Measurements from ENCODE around the gene ZNF557. TPM values are rescaled to one million over a fixed set of nuclear protein-coding genes. Genes with fewer than 3 reads are reported as not detected.

ZNF557 gene
- total RNA-seq, 1 experiment from 2014 or later: 7.8 TPM

- no peaks in the 10 kb centered on the region for H3K9me2 ChIP-seq (ENCODE audit: insufficient read depth)
- no peaks in the 10 kb centered on the region for H3K27me3 ChIP-seq (ENCODE audit: insufficient read depth, low read length)
- H2AFZ ChIP-seq (ENCODE audit: low read depth, low read length, poor library complexity, severe bottlenecking): no peak overlapping the region
- no peaks in the 10 kb centered on the region for H3K36me3 ChIP-seq (ENCODE audit: control insufficient read depth in 1 of 2, insufficient read depth in 2 of 2, low read length in 2 of 2)
- H3K4me2 ChIP-seq (ENCODE audit: low read length): no peak overlapping the region
- TF ChIP-seq SP1 (IDR thresholded peaks at IDR 0.05; ENCODE audit: low read depth): no peak
- TF ChIP-seq FOSL1 (IDR thresholded peaks at IDR 0.05; ENCODE audit: low read depth): no peak
- TF ChIP-seq POLR2A (IDR thresholded peaks at IDR 0.05; ENCODE audit: borderline replicate concordance, extremely low read depth, insufficient read depth, insufficient read length): no peak
- no peak for TF ChIP-seq ZFX (IDR thresholded peaks at IDR 0.05)
- no peak for TF ChIP-seq MAX (IDR thresholded peaks at IDR 0.05)
- no peak for TF ChIP-seq POLR2AphosphoS5 (IDR thresholded peaks at IDR 0.05; ENCODE audit: low read depth, low read length)
- TF ChIP-seq CBX3 (IDR thresholded peaks at IDR 0.05; ENCODE audit: low read depth): no peak
- TF ChIP-seq CEBPB (IDR thresholded peaks at IDR 0.05; ENCODE audit: low read depth): no peak
- no peaks in the 10 kb centered on the region for H3K4me1 ChIP-seq (ENCODE audit: control insufficient read depth in 1 of 2, insufficient read depth in 2 of 2, low read length in 2 of 2)
- no peaks in the 10 kb centered on the region for H3K9me3 ChIP-seq (ENCODE audit: control insufficient read depth in 1 of 2, insufficient read depth in 1 of 2, low read depth in 1 of 2, low read length in 2 of 2)
- no peak overlapping the region for H3K27ac ChIP-seq (ENCODE audit: low read depth, low read length)
- CTCF ChIA-PET: interaction anchor here (1.2 kb wide), 1 partner anchor 10 kb away, joined by 3 read pairs; no protein-coding TSS in a partner anchor
- no peak overlapping the region for H3K9ac ChIP-seq (ENCODE audit: low read length)
- POLR2A ChIA-PET: no interaction called here
- DNase-seq (ENCODE audit: low read depth, low spot score) (no peak), ATAC-seq (no peak)
- H4K20me1 ChIP-seq (ENCODE audit: insufficient read depth): no peaks in the 10 kb centered on the region
- H3K79me2 ChIP-seq (ENCODE audit: insufficient read depth, low read length): no peaks in the 10 kb centered on the region
- H3K4me3 ChIP-seq (replicated peaks in 1 of 2; ENCODE audit: low read depth in 1 of 2, low read length in 2 of 2): no peak overlapping the region
- BruUV-seq (replicated peaks): no TSS peak
- intact Hi-C loops (cut with micrococcal nuclease): no loop called here
- RAD21 ChIA-PET (ENCODE audit: low non-redundant PET in 1 of 2, low total read pairs in 2 of 2, uncharacterized antibody in 2 of 2, unreplicated experiment in 2 of 2): no interaction called here
Measured at GRCh38 chr19:7109678-7110289, 40.3 kb downstream of the ZNF557 start.

GRCh38 chr19:7112675-7113074, 43.2 kb downstream of the ZNF557 start:
- Histone ChIP-seq H3K79me2 (ENCODE audit: insufficient read depth, low read length) (no peaks in the 10 kb centered on the region), H2AFZ (ENCODE audit: low read depth, low read length, poor library complexity, severe bottlenecking) (no peak overlapping the region), H3K27me3 (ENCODE audit: insufficient read depth, low read length) (no peaks in the 10 kb centered on the region), H3K36me3 (ENCODE audit: control insufficient read depth in 1 of 2, insufficient read depth in 2 of 2, low read length in 2 of 2) (no peaks in the 10 kb centered on the region), H4K20me1 (ENCODE audit: insufficient read depth) (no peaks in the 10 kb centered on the region), H3K9ac (ENCODE audit: low read length) (no peak overlapping the region), H3K4me2 (ENCODE audit: low read length) (no peak overlapping the region), H3K4me3 (replicated peaks in 1 of 2; ENCODE audit: low read depth in 1 of 2, low read length in 2 of 2) (no peak overlapping the region), H3K9me2 (ENCODE audit: insufficient read depth) (no peaks in the 10 kb centered on the region), H3K4me1 (ENCODE audit: control insufficient read depth in 1 of 2, insufficient read depth in 2 of 2, low read length in 2 of 2) (no peaks in the 10 kb centered on the region), H3K9me3 (ENCODE audit: control insufficient read depth in 1 of 2, insufficient read depth in 1 of 2, low read depth in 1 of 2, low read length in 2 of 2) (no peaks in the 10 kb centered on the region), H3K27ac (ENCODE audit: low read depth, low read length) (no peak overlapping the region)
- TF ChIP-seq SIN3A (IDR thresholded peaks at IDR 0.05; ENCODE audit: low read depth) (no peak), CBX3 (IDR thresholded peaks at IDR 0.05; ENCODE audit: low read depth) (no peak), YY1 (IDR thresholded peaks at IDR 0.05; ENCODE audit: extremely low read depth, insufficient replicate concordance, low read depth, low read length) (no peak), POLR2AphosphoS5 (IDR thresholded peaks at IDR 0.05; ENCODE audit: low read depth, low read length) (no peak), CTCF (IDR thresholded peaks at IDR 0.05 in 2 of 3, conservative IDR thresholded peaks at IDR 0.05 in 1 of 3; ENCODE audit: borderline replicate concordance in 1 of 3, insufficient read depth in 1 of 3, low read depth in 2 of 3, low read length in 2 of 3) (no peak), POLR2A (IDR thresholded peaks at IDR 0.05; ENCODE audit: borderline replicate concordance, extremely low read depth, insufficient read depth, insufficient read length) (no peak), RAD21 (IDR thresholded peaks at IDR 0.05; ENCODE audit: low read depth) (no peak), JUND (IDR thresholded peaks at IDR 0.05) (no peak)
- no TSS peak for BruUV-seq (replicated peaks)
- ChIA-PET CTCF (no interaction called here), RAD21 (ENCODE audit: low non-redundant PET in 1 of 2, low total read pairs in 2 of 2, uncharacterized antibody in 2 of 2, unreplicated experiment in 2 of 2) (no interaction called here), POLR2A (no interaction called here)
- DNase-seq (ENCODE audit: low read depth, low spot score) (no peak), ATAC-seq (no peak)
- intact Hi-C loops (cut with micrococcal nuclease): no loop called here
